Testis (tissue), 2 donors: ENCODE results near the gene NLGN1.

Experiments
- CTCF ChIP-seq, 3 experiments: fragments of 450-650 bp in 2 of 3; fragments of 200-600 bp in 1 of 3; sonication (generic) in 1 of 3; IDR thresholded peaks; one replicate each; pipeline ENCODE4 v1.5.1; 2016 to 2019; ENCODE audit warnings: antibody characterized with exemption in 3 of 3, mild to moderate bottlenecking in 2 of 3, moderate library complexity in 1 of 3
- POLR2A ChIP-seq: fragments of 450-650 bp; IDR thresholded peaks from one replicate; pipeline ENCODE4 v1.6.1; 2017; ENCODE audit warnings: antibody characterized with exemption, mild to moderate bottlenecking, moderate library complexity

GRCh38 chr3:173630849-173631248, 233.3 kb downstream of the NLGN1 start:
- TF ChIP-seq CTCF (IDR thresholded peaks at IDR 0.05): no peak
- TF ChIP-seq POLR2A: no peak
